ENCODE measurements around the gene ITGA8. TPM values are rescaled to one million over a fixed set of nuclear protein-coding genes. Genes with fewer than 3 reads are reported as not detected.

ITGA8 gene
- total RNA-seq, 1 experiment from 2014 or later: not detected

DNA sequence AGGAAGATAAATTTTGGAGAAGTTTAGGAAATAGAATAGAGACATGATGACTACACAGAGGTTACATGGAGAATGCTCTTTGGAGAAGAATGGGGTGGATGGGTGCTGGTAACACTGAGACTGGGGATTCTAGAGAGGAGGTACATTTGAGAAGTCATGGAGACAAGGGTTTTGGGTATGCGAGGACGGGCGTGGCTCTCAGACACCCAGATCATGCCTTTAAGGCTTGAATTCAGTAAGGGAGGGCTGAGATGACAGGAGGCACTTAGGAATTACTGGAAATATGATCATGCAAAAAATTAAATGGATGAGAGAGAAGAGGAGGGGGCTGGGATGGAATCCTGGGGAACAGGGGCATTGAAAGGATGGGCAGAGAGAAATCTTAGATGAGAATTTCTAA lies 168.8 kb downstream of the ITGA8 start:
- no peak for DNase-seq (ENCODE audit: low spot score)
- TF ChIP-seq EZH2 (IDR thresholded peaks at IDR 0.05; ENCODE audit: borderline replicate concordance, low read depth, low read length, poor library complexity, severe bottlenecking): no peak
- TF ChIP-seq CTCF (conservative IDR thresholded peaks at IDR 0.05; ENCODE audit: low read depth, low read length): no peak
- no peaks in the 10 kb centered on the region for H3K36me3 ChIP-seq (ENCODE audit: insufficient read depth, low read length, poor library complexity, severe bottlenecking)
- ChIA-PET POLR2A (ENCODE audit: low non-redundant PET) (no interaction called here), CTCF (no interaction called here)
- H3K27me3 ChIP-seq (replicated peaks; ENCODE audit: insufficient read depth, low read depth, low read length, poor library complexity): peaks cover 4% of the 10 kb centered on the region
- H3K9me3 ChIP-seq (ENCODE audit: low read depth, low read length, poor library complexity, severe bottlenecking): no peaks in the 10 kb centered on the region
- no peak overlapping the region for H3K4me3 ChIP-seq (ENCODE audit: low read depth, low read length, poor library complexity, severe bottlenecking)
- H3K27ac ChIP-seq (ENCODE audit: low read depth, low read length, poor library complexity, severe bottlenecking): no peak overlapping the region
- intact Hi-C loops (cut with micrococcal nuclease; ENCODE audit: unreplicated experiment): no loop called here
- no TSS peak for BruUV-seq (replicated peaks)
- H3K4me1 ChIP-seq (ENCODE audit: insufficient read depth, low read length, poor library complexity, severe bottlenecking): no peaks in the 10 kb centered on the region

GRCh38 chr10:15548331-15548730 lies 171.4 kb downstream of the ITGA8 start:
- POLR2A ChIA-PET (ENCODE audit: low non-redundant PET): no interaction called here
- no TSS peak for BruUV-seq (replicated peaks)

DNA sequence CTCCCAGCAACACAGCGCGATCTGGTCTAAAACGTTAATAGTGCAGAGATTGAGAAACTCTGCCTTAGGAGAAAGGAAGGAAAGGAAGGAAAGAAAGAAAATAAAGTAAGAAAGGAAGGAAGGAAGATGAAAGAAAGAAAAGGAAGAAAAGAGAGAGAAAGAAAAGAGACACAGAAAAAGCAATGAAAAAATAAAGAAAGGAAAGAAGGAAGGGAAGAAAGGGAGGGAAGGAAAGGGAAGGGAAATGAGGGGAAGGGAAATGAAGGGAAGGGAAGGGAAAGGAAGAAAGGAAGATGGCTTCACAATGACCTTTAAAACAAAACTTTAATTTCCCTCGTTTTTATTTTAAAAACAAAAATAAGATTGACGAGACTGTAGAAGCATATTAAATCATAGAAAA lies 173.1 kb downstream of the ITGA8 start:
- TF ChIP-seq CTCF (conservative IDR thresholded peaks at IDR 0.05; ENCODE audit: low read depth, low read length) (no peak), EZH2 (IDR thresholded peaks at IDR 0.05; ENCODE audit: borderline replicate concordance, low read depth, low read length, poor library complexity, severe bottlenecking) (no peak)
- POLR2A ChIA-PET (ENCODE audit: low non-redundant PET): no interaction called here
- CTCF ChIA-PET: no interaction called here

More at GRCh38 chr10:15548331-15548730, 171.4 kb downstream of the ITGA8 start:
- DNase-seq (ENCODE audit: low spot score): no peak
- intact Hi-C loops (cut with micrococcal nuclease; ENCODE audit: unreplicated experiment): no loop called here
- Histone ChIP-seq H3K36me3 (ENCODE audit: insufficient read depth, low read length, poor library complexity, severe bottlenecking) (no peaks in the 10 kb centered on the region), H3K27me3 (replicated peaks; ENCODE audit: insufficient read depth, low read depth, low read length, poor library complexity) (peaks cover 4% of the 10 kb centered on the region), H3K4me3 (ENCODE audit: low read depth, low read length, poor library complexity, severe bottlenecking) (no peak overlapping the region), H3K9me3 (ENCODE audit: low read depth, low read length, poor library complexity, severe bottlenecking) (no peaks in the 10 kb centered on the region), H3K4me1 (ENCODE audit: insufficient read depth, low read length, poor library complexity, severe bottlenecking) (no peaks in the 10 kb centered on the region), H3K27ac (ENCODE audit: low read depth, low read length, poor library complexity, severe bottlenecking) (no peak overlapping the region)
- TF ChIP-seq CTCF (conservative IDR thresholded peaks at IDR 0.05; ENCODE audit: low read depth, low read length): no peak
- no peak for TF ChIP-seq EZH2 (IDR thresholded peaks at IDR 0.05; ENCODE audit: borderline replicate concordance, low read depth, low read length, poor library complexity, severe bottlenecking)
- CTCF ChIA-PET: interaction anchor here (0.6 kb wide), 1 partner anchor 16 kb away, joined by 3 read pairs; no protein-coding TSS in a partner anchor

More for the DNA sequence above, 173.1 kb downstream of the ITGA8 start:
- Histone ChIP-seq H3K9me3 (ENCODE audit: low read depth, low read length, poor library complexity, severe bottlenecking) (no peaks in the 10 kb centered on the region), H3K4me1 (ENCODE audit: insufficient read depth, low read length, poor library complexity, severe bottlenecking) (no peaks in the 10 kb centered on the region), H3K27ac (ENCODE audit: low read depth, low read length, poor library complexity, severe bottlenecking) (no peak overlapping the region), H3K36me3 (ENCODE audit: insufficient read depth, low read length, poor library complexity, severe bottlenecking) (no peaks in the 10 kb centered on the region), H3K27me3 (replicated peaks; ENCODE audit: insufficient read depth, low read depth, low read length, poor library complexity) (peaks cover 4% of the 10 kb centered on the region), H3K4me3 (ENCODE audit: low read depth, low read length, poor library complexity, severe bottlenecking) (no peak overlapping the region)
- intact Hi-C loops (cut with micrococcal nuclease; ENCODE audit: unreplicated experiment): no loop called here
- BruUV-seq (replicated peaks): no TSS peak
- DNase-seq (ENCODE audit: low spot score): no peak
